Activated CD8-positive, alpha-beta memory T cell treated with anti-CD3 and anti-CD28 coated beads for 24 hours (primary cell): Measurements from ENCODE around the gene PFKFB3.
"Not testable (repeated sequence)": the region's sequence is repeated elsewhere in the genome, so short reads cannot be mapped to it uniquely, and the experiment has no call there.

Experiments used
- DNase-seq: peaks from one replicate; pipeline ENCODE4 v3.0.0-alpha.2; 2020

The PFKFB3 gene

GRCh38 chr10:6202684-6203330 is at the start of gene PFKFB3:
Gene PFKFB3, plus strand, starts transcription at chr10:6202932. Its CDS starts 329 bp downstream, at chr10:6203261.
- DNase-seq: peak; percentile 97

GRCh38 chr10:6153845-6154244 is 48.9 kb upstream of the PFKFB3 start:
- DNase-seq: no peak

- DNase-seq: no peak
These were observed 48.2 kb upstream of the PFKFB3 start for GRCh38 chr10:6154566-6154965.

GRCh38 chr10:6158276-6158675 is 44.5 kb upstream of the PFKFB3 start:
- no peak for DNase-seq

GRCh38 chr10:6161921-6162320 is 40.8 kb upstream of the PFKFB3 start:
- no peak for DNase-seq

GRCh38 chr10:6162589-6163356 is 40.0 kb upstream of the PFKFB3 start:
- no peak for DNase-seq

- peak; percentile 95 for DNase-seq
These were observed 39.1 kb upstream of the PFKFB3 start for GRCh38 chr10:6163364-6164270.

GRCh38 chr10:6164271-6165095 is 38.2 kb upstream of the PFKFB3 start:
- DNase-seq: peak; percentile 74

- no peak for DNase-seq
These were observed 37.5 kb upstream of the PFKFB3 start for GRCh38 chr10:6165221-6165725.

- not testable (repeated sequence) for DNase-seq
These were observed 36.8 kb upstream of the PFKFB3 start for GRCh38 chr10:6165933-6166332.

- DNase-seq: no peak
These were observed 35.3 kb upstream of the PFKFB3 start for GRCh38 chr10:6167456-6167855.

- DNase-seq: no peak
These were observed 34.6 kb upstream of the PFKFB3 start for GRCh38 chr10:6168084-6168483.

- DNase-seq: no peak
These were observed 32.1 kb upstream of the PFKFB3 start for GRCh38 chr10:6170638-6171037.

- no peak for DNase-seq
These were observed 30.6 kb upstream of the PFKFB3 start for GRCh38 chr10:6171881-6172695.

GRCh38 chr10:6173203-6173602 is 29.5 kb upstream of the PFKFB3 start:
- DNase-seq: peak; percentile 76

- DNase-seq: no peak
These were observed 28.4 kb upstream of the PFKFB3 start for GRCh38 chr10:6174201-6174874.

GRCh38 chr10:6175329-6176055 is 27.2 kb upstream of the PFKFB3 start:
- no peak for DNase-seq

- DNase-seq: no peak
These were observed 26.0 kb upstream of the PFKFB3 start for GRCh38 chr10:6176691-6177231.

- DNase-seq: no peak
These were observed 24.9 kb upstream of the PFKFB3 start for GRCh38 chr10:6177880-6178281.

GRCh38 chr10:6178581-6178980 is 24.2 kb upstream of the PFKFB3 start:
- DNase-seq: no peak
